Breast epithelium (tissue), 4 donors: ENCODE results near the gene ACP4. TPM values are rescaled to one million over a fixed set of nuclear protein-coding genes. Genes with fewer than 3 reads are reported as not detected.

Experiments
- DNase-seq, 2 donors: peaks; one replicate each; pipeline ENCODE4 v3.0.0-alpha.2; 2019; ENCODE audit warnings: low spot score in 2 of 2
- H3K27ac ChIP-seq, 2 donors: fragments of 200-600 bp; sonication (generic) in 1 of 2; one replicate each; pipeline ENCODE4 v1.5.1; 2016 to 2019; ENCODE audit warnings: mild to moderate bottlenecking in 1 of 2
- H3K27me3 ChIP-seq, 2 donors: fragments of 200-600 bp; sonication (generic) in 1 of 2; one replicate each; pipeline versions ENCODE4 v1.5.1 to v1.6.0; 2017 to 2019; ENCODE audit warnings: control low read depth in 1 of 2, mild to moderate bottlenecking in 1 of 2
- H3K36me3 ChIP-seq: fragments of 200-600 bp; one replicate; pipeline ENCODE4 v1.5.1; 2019
- H3K4me1 ChIP-seq, 2 donors: fragments of 200-600 bp; sonication (generic); one replicate each; pipeline ENCODE4 v1.5.1; 2016 to 2019; ENCODE audit warnings: control low read depth in 1 of 2
- H3K4me3 ChIP-seq, 3 donors: fragments of 200-600 bp; sonication (generic); 1 replicate in 2 of 3; 2 replicates in 1 of 3; pipeline ENCODE4 v1.5.1; 2016 to 2019; ENCODE audit warnings: mild to moderate bottlenecking in 3 of 3, moderate library complexity in 2 of 3
- H3K9me3 ChIP-seq, 2 donors: fragments of 200-600 bp; sonication (generic) in 1 of 2; one replicate each; pipeline ENCODE4 v1.5.1; 2016 to 2019; ENCODE audit warnings: control low read depth in 1 of 2
- POLR2A ChIP-seq: fragments of 450-650 bp; IDR thresholded peaks from one replicate; pipeline ENCODE4 v1.6.1; 2016; ENCODE audit warnings: antibody characterized with exemption, mild to moderate bottlenecking, moderate library complexity
- POLR2AphosphoS5 ChIP-seq, 3 donors: sonication (generic); formaldehyde crosslinking; IDR thresholded peaks; one replicate each; pipeline ENCODE4 v1.6.1; 2017; ENCODE audit warnings: antibody characterized with exemption in 3 of 3
- intact Hi-C: fragments of 100-400 bp; cut with DNase I; formaldehyde crosslinking; loops from one replicate; pipeline ENCODE4 v1.15.1; 2023; ENCODE audit warnings: low total_unique reads
- total RNA-seq, 3 donors: library from RNA; depleted of rRNA; stranded (reverse); fragments of >200 nt; gene quantifications; one replicate each; pipeline ENCODE4 v1.1.0, GENCODE V29; 2016
- TF ChIP-seq, protein P1 (sequence below), 3 donors: fragments of 450-650 bp; IDR thresholded peaks; one replicate each; pipeline ENCODE4 v1.5.1; 2016 to 2017; ENCODE audit warnings: antibody characterized with exemption in 3 of 3, mild to moderate bottlenecking in 3 of 3, moderate library complexity in 3 of 3

ACP4 gene
- total RNA-seq, 3 donors from 2014 or later, result not detected

DNA sequence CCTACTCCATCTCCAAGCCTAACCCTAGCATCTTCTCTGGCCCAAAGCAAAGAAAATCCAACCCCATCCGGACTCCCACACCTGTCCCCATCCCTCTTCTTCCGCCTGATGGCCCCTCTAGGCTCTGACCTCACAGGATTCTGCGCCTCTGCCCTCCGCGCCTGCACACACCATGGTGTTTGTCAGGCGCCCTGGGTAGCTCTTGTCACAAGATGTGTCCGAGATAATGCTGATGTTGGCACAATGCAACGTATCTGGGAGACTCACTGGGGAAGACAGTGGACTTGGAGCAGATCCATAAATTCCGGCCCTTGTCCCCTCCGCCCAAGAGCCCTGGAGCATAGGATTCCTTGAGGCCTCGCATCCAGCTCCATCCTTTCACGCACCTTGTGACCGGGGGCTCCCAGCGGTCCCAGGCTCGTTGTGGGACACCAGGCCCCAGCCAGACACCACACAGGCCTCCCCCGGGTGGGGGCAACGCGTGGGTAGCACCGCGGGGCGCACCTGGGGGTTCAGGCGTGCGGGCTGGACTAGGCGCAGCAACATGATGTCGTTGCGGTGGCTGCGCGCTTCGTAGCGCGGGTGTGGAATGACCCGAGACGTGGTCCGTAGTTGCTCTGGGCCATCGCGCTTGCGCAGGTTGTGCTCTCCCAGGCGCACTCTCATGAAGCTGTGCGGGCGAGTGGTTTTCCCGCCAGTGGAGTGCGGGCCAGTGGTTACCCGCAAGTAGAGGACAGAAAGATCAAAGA is 36.5 kb downstream of the ACP4 start:
- Histone ChIP-seq H3K27me3 (peaks cover 2 to 43% of the 10 kb centered on the region in 2 donors), H3K36me3 (no peaks in the 10 kb centered on the region), H3K4me1 (no peaks in the 10 kb centered on the region), H3K27ac (no peak overlapping the region), H3K4me3 (no peak overlapping the region), H3K9me3 (no peaks in the 10 kb centered on the region)
- TF ChIP-seq POLR2AphosphoS5 (IDR thresholded peaks at IDR 0.05) (no peak), POLR2A (no peak)
- TF ChIP-seq, protein P1, sequence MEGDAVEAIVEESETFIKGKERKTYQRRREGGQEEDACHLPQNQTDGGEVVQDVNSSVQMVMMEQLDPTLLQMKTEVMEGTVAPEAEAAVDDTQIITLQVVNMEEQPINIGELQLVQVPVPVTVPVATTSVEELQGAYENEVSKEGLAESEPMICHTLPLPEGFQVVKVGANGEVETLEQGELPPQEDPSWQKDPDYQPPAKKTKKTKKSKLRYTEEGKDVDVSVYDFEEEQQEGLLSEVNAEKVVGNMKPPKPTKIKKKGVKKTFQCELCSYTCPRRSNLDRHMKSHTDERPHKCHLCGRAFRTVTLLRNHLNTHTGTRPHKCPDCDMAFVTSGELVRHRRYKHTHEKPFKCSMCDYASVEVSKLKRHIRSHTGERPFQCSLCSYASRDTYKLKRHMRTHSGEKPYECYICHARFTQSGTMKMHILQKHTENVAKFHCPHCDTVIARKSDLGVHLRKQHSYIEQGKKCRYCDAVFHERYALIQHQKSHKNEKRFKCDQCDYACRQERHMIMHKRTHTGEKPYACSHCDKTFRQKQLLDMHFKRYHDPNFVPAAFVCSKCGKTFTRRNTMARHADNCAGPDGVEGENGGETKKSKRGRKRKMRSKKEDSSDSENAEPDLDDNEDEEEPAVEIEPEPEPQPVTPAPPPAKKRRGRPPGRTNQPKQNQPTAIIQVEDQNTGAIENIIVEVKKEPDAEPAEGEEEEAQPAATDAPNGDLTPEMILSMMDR (IDR thresholded peaks at IDR 0.05), result no peak
- intact Hi-C loops, result no loop called here
- no peak for DNase-seq

DNA sequence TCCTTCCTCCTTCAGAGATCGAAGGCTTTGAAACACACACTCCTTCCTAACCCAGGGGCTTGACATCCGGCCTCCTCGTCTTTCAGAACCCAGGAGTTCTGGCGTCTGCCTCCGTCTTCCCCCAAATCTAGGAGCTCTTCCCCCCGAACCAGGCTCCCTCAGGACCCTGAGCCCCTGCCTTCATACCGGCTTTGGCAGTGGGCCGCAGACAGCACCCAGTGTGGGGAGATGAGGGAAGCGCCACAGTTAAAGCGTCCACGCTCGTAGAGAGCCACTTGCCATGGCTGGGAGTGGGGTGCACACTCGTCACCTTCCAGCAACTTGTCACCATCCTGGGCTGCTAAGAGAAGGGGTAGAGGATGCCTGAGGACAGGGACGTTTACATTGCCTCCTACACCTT is 37.3 kb downstream of the ACP4 start:
- peaks cover 2 to 35% of the 10 kb centered on the region in 2 donors for H3K27me3 ChIP-seq
- H3K27ac ChIP-seq, result no peak overlapping the region
- H3K4me1 ChIP-seq, result no peaks in the 10 kb centered on the region
- TF ChIP-seq, protein P1 (IDR thresholded peaks at IDR 0.05), result no peak
- TF ChIP-seq POLR2AphosphoS5 (IDR thresholded peaks at IDR 0.05) (no peak), POLR2A (no peak)
- no peak overlapping the region for H3K4me3 ChIP-seq
- H3K36me3 ChIP-seq, result no peaks in the 10 kb centered on the region
- DNase-seq, result no peak
- no peaks in the 10 kb centered on the region for H3K9me3 ChIP-seq
- intact Hi-C loops, result no loop called here

DNA sequence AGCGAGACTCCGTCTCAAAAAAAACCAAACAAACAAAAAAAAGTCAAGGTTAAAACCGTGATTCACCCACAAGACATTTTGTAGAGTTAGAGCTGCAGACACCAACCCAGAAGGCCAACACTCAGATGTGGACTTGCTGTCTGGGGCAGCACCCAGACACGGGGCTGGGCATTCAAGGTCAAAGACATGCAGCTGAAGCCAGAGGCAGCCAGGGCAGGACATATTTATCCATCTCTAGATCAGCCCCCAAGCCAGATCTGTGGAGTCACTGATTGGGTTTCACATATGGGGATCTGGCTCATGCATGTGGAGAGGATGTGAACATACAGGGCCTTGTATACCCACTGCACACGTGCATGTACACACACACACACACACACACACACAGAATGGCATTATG is 39.6 kb downstream of the ACP4 start:
- TF ChIP-seq POLR2A (no peak), POLR2AphosphoS5 (IDR thresholded peaks at IDR 0.05) (no peak)
- TF ChIP-seq, protein P1 (IDR thresholded peaks at IDR 0.05), result no peak
- Histone ChIP-seq H3K27ac (no peak overlapping the region), H3K9me3 (no peaks in the 10 kb centered on the region), H3K4me3 (no peak overlapping the region), H3K36me3 (no peaks in the 10 kb centered on the region), H3K27me3 (peaks cover 2 to 28% of the 10 kb centered on the region in 2 donors), H3K4me1 (no peaks in the 10 kb centered on the region)
- intact Hi-C loops, result no loop called here
- no peak for DNase-seq

DNA sequence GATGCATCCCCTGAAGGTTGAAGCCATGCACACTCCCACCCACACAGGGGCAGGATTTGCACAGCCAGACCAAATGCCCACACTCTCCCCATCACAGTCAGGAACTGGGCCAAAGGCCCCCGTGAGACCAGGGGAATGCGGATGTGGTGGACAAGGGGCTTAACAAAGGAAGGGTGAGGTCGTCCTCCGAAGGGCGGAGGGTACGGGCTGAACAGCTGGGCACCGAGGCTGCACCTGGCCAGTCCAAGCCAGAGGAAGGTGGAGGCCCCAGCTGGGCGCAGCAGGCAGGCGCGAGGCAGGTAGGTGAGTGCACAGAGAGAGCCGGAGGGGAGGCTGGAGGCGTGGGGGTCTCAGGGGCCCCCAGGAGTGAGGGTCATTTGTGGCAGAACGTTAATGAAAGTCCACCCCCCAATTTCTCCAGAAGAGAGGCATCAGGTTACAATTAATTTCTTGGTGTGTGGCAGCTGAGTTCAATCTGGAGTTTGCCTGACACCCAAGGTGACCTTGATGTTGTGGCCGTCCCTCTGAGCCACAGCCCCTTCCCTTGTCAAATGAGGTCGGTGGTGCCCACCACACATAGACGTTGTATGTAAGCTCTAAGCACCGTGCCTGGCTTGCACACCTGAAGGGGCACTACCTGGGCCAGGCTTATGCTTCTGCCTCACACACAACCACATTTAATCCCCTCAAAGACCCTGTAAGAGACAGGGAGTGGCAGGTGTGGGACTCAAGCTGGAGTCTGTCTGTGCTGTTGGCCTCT is 40.2 kb downstream of the ACP4 start:
- Histone ChIP-seq H3K9me3 (no peaks in the 10 kb centered on the region), H3K27ac (no peak overlapping the region), H3K4me3 (no peak overlapping the region), H3K36me3 (no peaks in the 10 kb centered on the region), H3K4me1 (no peaks in the 10 kb centered on the region), H3K27me3 (peaks cover 2 to 28% of the 10 kb centered on the region in 2 donors)
- no peak for DNase-seq
- intact Hi-C loops, result no loop called here
- TF ChIP-seq POLR2AphosphoS5 (IDR thresholded peaks at IDR 0.05) (no peak), POLR2A (no peak)
- TF ChIP-seq, protein P1 (IDR thresholded peaks at IDR 0.05), result no peak

DNA sequence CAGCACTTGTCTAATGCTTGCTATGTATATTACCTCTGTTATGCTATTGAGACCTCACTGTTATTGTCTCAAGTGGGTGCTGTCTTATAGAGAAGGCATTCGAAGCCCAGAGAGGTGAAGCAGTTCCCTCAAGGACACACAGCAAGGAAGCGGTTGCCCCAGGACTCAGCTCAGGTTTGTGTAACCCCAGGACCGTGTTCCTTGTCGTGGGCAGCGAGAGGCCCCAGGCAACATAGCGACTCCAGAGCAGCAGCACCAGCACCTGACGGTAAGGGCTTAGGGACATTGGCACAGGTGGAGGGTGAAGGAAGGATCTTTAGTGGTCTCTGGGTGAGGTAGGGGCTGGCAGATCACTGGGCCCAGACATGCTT is 40.8 kb downstream of the ACP4 start:
- DNase-seq, result no peak
- no peaks in the 10 kb centered on the region for H3K4me1 ChIP-seq
- TF ChIP-seq, protein P1 (IDR thresholded peaks at IDR 0.05), result no peak
- no peak for TF ChIP-seq POLR2AphosphoS5 (IDR thresholded peaks at IDR 0.05)
- TF ChIP-seq POLR2A, result no peak
- H3K9me3 ChIP-seq, result no peaks in the 10 kb centered on the region
- intact Hi-C loops, result no loop called here
- no peak overlapping the region for H3K27ac ChIP-seq
- peaks cover 2 to 26% of the 10 kb centered on the region in 2 donors for H3K27me3 ChIP-seq
- no peaks in the 10 kb centered on the region for H3K36me3 ChIP-seq
- no peak overlapping the region for H3K4me3 ChIP-seq
